ENCODE results near the gene CDKN1C. TPM values are rescaled to one million over a fixed set of nuclear protein-coding genes. Genes with fewer than 3 reads are reported as not detected.

Gene CDKN1C
- total RNA-seq, 1 donor from 2014 or later = 27.7 TPM

- no peak for TF ChIP-seq CTCF (conservative IDR thresholded peaks at IDR 0.05; ENCODE audit: low read depth, low read length)
- no peak for DNase-seq (ENCODE audit: low read depth)
- H3K4me3 ChIP-seq (ENCODE audit: low read depth, low read length) = no peak overlapping the region
Observed at GRCh38 chr11:2853401-2853800, 32.2 kb downstream of the CDKN1C start.

GRCh38 chr11:2849994-2850770, 35.4 kb downstream of the CDKN1C start:
- H3K4me3 ChIP-seq (ENCODE audit: low read depth, low read length) = no peak overlapping the region
- DNase-seq (ENCODE audit: low read depth) = no peak
- TF ChIP-seq CTCF (conservative IDR thresholded peaks at IDR 0.05; ENCODE audit: low read depth, low read length) = no peak

- H3K4me3 ChIP-seq (ENCODE audit: low read depth, low read length) = no peak overlapping the region
- TF ChIP-seq CTCF (conservative IDR thresholded peaks at IDR 0.05; ENCODE audit: low read depth, low read length) = no peak
- DNase-seq (ENCODE audit: low read depth) = no peak
Observed at GRCh38 chr11:2848497-2848896, 37.1 kb downstream of the CDKN1C start.

GRCh38 chr11:2847561-2847960, 38.0 kb downstream of the CDKN1C start:
- H3K4me3 ChIP-seq (ENCODE audit: low read depth, low read length) = no peak overlapping the region
- DNase-seq (ENCODE audit: low read depth) = no peak
- no peak for TF ChIP-seq CTCF (conservative IDR thresholded peaks at IDR 0.05; ENCODE audit: low read depth, low read length)

- TF ChIP-seq CTCF (conservative IDR thresholded peaks at IDR 0.05; ENCODE audit: low read depth, low read length) = no peak
- H3K4me3 ChIP-seq (ENCODE audit: low read depth, low read length) = no peak overlapping the region
- no peak for DNase-seq (ENCODE audit: low read depth)
Observed at GRCh38 chr11:2846470-2846869, 39.1 kb downstream of the CDKN1C start.

GRCh38 chr11:2846056-2846455, 39.5 kb downstream of the CDKN1C start:
- no peak for DNase-seq (ENCODE audit: low read depth)
- no peak overlapping the region for H3K4me3 ChIP-seq (ENCODE audit: low read depth, low read length)
- no peak for TF ChIP-seq CTCF (conservative IDR thresholded peaks at IDR 0.05; ENCODE audit: low read depth, low read length)

- no peak overlapping the region for H3K4me3 ChIP-seq (ENCODE audit: low read depth, low read length)
- no peak for DNase-seq (ENCODE audit: low read depth)
- no peak for TF ChIP-seq CTCF (conservative IDR thresholded peaks at IDR 0.05; ENCODE audit: low read depth, low read length)
Observed at GRCh38 chr11:2844996-2845395, 40.6 kb downstream of the CDKN1C start.

Data from epithelial cell of proximal tubule (primary cell).